Stomach smooth muscle (tissue), 2 donors: Measurements from ENCODE around the gene CELF2.

Source experiments
- H3K27ac ChIP-seq: one replicate; pipeline ENCODE4 v1.7.0; 2013; ENCODE audit warnings: mild to moderate bottlenecking, low read length, inconsistent platforms
- H3K27me3 ChIP-seq, 2 donors: one replicate each; pipeline ENCODE4 v1.7.0; 2013; ENCODE audit warnings: low read length in 2 of 2; ENCODE audit not compliant: insufficient read depth in 2 of 2, control insufficient read depth in 1 of 2
- H3K36me3 ChIP-seq, 2 donors: one replicate each; pipeline ENCODE4 v1.7.0; 2013; ENCODE audit warnings: low read length in 2 of 2; ENCODE audit not compliant: control insufficient read depth in 2 of 2, insufficient read depth in 2 of 2
- H3K4me1 ChIP-seq: one replicate; pipeline ENCODE4 v1.7.0; 2013; ENCODE audit warnings: low read length; ENCODE audit not compliant: control insufficient read depth, insufficient read depth
- H3K4me3 ChIP-seq, 2 donors: one replicate each; pipeline ENCODE4 v1.7.0; 2013; ENCODE audit warnings: low read length in 2 of 2
- H3K9ac ChIP-seq, 2 donors: one replicate each; pipeline ENCODE4 v1.7.0; 2013; ENCODE audit warnings: low read length in 2 of 2, mild to moderate bottlenecking in 1 of 2
- H3K9me3 ChIP-seq, 2 donors: one replicate each; pipeline ENCODE4 v1.7.0; 2013; ENCODE audit warnings: low read length in 2 of 2; ENCODE audit not compliant: control insufficient read depth in 2 of 2
- donor health status: healthy.
- donor health status: Pancreatic carcinoma.

CELF2 gene

GRCh38 chr10:11098666-11099065 is 81.0 kb downstream of the CELF2 start:
- Histone ChIP-seq H3K4me1 (no peaks in the 10 kb centered on the region), H3K9ac (no peak overlapping the region), H3K4me3 (no peak overlapping the region), H3K9me3 (no peaks in the 10 kb centered on the region), H3K27me3 (no peaks in the 10 kb centered on the region), H3K27ac (no peak overlapping the region), H3K36me3 (no peaks in the 10 kb centered on the region)

- Histone ChIP-seq H3K9ac (no peak overlapping the region), H3K9me3 (peaks cover 0 to 4% of the 10 kb centered on the region in 2 donors), H3K4me3 (no peak overlapping the region), H3K27ac (no peak overlapping the region), H3K36me3 (no peaks in the 10 kb centered on the region), H3K4me1 (no peaks in the 10 kb centered on the region), H3K27me3 (no peaks in the 10 kb centered on the region)
Measured at GRCh38 chr10:11104772-11105675, 87.4 kb downstream of the CELF2 start.

- peaks cover 0 to 4% of the 10 kb centered on the region in 2 donors for H3K9me3 ChIP-seq
- H3K27ac ChIP-seq: no peak overlapping the region
- H3K4me1 ChIP-seq: no peaks in the 10 kb centered on the region
- no peaks in the 10 kb centered on the region for H3K27me3 ChIP-seq
- H3K9ac ChIP-seq: no peak overlapping the region
- no peaks in the 10 kb centered on the region for H3K36me3 ChIP-seq
- H3K4me3 ChIP-seq: no peak overlapping the region
Measured at GRCh38 chr10:11105676-11106004, 88.0 kb downstream of the CELF2 start.

GRCh38 chr10:11106621-11107374 is 89.1 kb downstream of the CELF2 start:
- Histone ChIP-seq H3K36me3 (no peaks in the 10 kb centered on the region), H3K27ac (no peak overlapping the region)

GRCh38 chr10:11107948-11108347 is 90.3 kb downstream of the CELF2 start:
- Histone ChIP-seq H3K27ac (no peak overlapping the region), H3K4me3 (no peak overlapping the region), H3K27me3 (no peaks in the 10 kb centered on the region), H3K36me3 (no peaks in the 10 kb centered on the region), H3K9ac (no peak overlapping the region), H3K4me1 (no peaks in the 10 kb centered on the region), H3K9me3 (peaks cover 0 to 4% of the 10 kb centered on the region in 2 donors)

More at GRCh38 chr10:11106621-11107374, 89.1 kb downstream of the CELF2 start:
- H3K27me3 ChIP-seq: no peaks in the 10 kb centered on the region
- H3K4me3 ChIP-seq: no peak overlapping the region
- peaks cover 0 to 4% of the 10 kb centered on the region in 2 donors for H3K9me3 ChIP-seq
- no peak overlapping the region for H3K9ac ChIP-seq
- H3K4me1 ChIP-seq: no peaks in the 10 kb centered on the region

- no peaks in the 10 kb centered on the region for H3K4me1 ChIP-seq
- H3K9ac ChIP-seq: no peak overlapping the region
- H3K36me3 ChIP-seq: no peaks in the 10 kb centered on the region
- no peak overlapping the region for H3K4me3 ChIP-seq
- H3K27me3 ChIP-seq: no peaks in the 10 kb centered on the region
- peaks cover 0 to 4% of the 10 kb centered on the region in 2 donors for H3K9me3 ChIP-seq
- H3K27ac ChIP-seq: no peak overlapping the region
Measured at GRCh38 chr10:11108356-11108755, 90.7 kb downstream of the CELF2 start.

GRCh38 chr10:11109590-11109989 is 91.9 kb downstream of the CELF2 start:
- Histone ChIP-seq H3K4me3 (no peak overlapping the region), H3K9ac (no peak overlapping the region), H3K27me3 (no peaks in the 10 kb centered on the region), H3K27ac (no peak overlapping the region), H3K9me3 (peaks cover 0 to 4% of the 10 kb centered on the region in 2 donors), H3K36me3 (no peaks in the 10 kb centered on the region), H3K4me1 (no peaks in the 10 kb centered on the region)

- H3K27me3 ChIP-seq: no peaks in the 10 kb centered on the region
- peaks cover 0 to 4% of the 10 kb centered on the region in 2 donors for H3K9me3 ChIP-seq
- no peak overlapping the region for H3K9ac ChIP-seq
- no peak overlapping the region for H3K4me3 ChIP-seq
- no peaks in the 10 kb centered on the region for H3K4me1 ChIP-seq
- H3K36me3 ChIP-seq: no peaks in the 10 kb centered on the region
- H3K27ac ChIP-seq: no peak overlapping the region
Measured at GRCh38 chr10:11110539-11110938, 92.9 kb downstream of the CELF2 start.

- H3K4me3 ChIP-seq: no peak overlapping the region
- H3K27ac ChIP-seq: no peak overlapping the region
- peaks cover 0 to 4% of the 10 kb centered on the region in 2 donors for H3K9me3 ChIP-seq
- H3K36me3 ChIP-seq: no peaks in the 10 kb centered on the region
- no peaks in the 10 kb centered on the region for H3K27me3 ChIP-seq
- no peaks in the 10 kb centered on the region for H3K4me1 ChIP-seq
- H3K9ac ChIP-seq: no peak overlapping the region
Measured at GRCh38 chr10:11111490-11111889, 93.8 kb downstream of the CELF2 start.

GRCh38 chr10:11112718-11113117 is 95.0 kb downstream of the CELF2 start:
- no peak overlapping the region for H3K27ac ChIP-seq
- H3K4me3 ChIP-seq: no peak overlapping the region
- H3K36me3 ChIP-seq: no peaks in the 10 kb centered on the region
- peaks cover 0 to 4% of the 10 kb centered on the region in 2 donors for H3K9me3 ChIP-seq
- no peaks in the 10 kb centered on the region for H3K4me1 ChIP-seq
- H3K27me3 ChIP-seq: no peaks in the 10 kb centered on the region
- H3K9ac ChIP-seq: no peak overlapping the region

GRCh38 chr10:11113156-11113555 is 95.5 kb downstream of the CELF2 start:
- no peaks in the 10 kb centered on the region for H3K4me1 ChIP-seq
- no peaks in the 10 kb centered on the region for H3K27me3 ChIP-seq
- no peak overlapping the region for H3K9ac ChIP-seq
- H3K36me3 ChIP-seq: no peaks in the 10 kb centered on the region
- H3K4me3 ChIP-seq: no peak overlapping the region
- peaks cover 0 to 4% of the 10 kb centered on the region in 2 donors for H3K9me3 ChIP-seq
- H3K27ac ChIP-seq: no peak overlapping the region
